Thoracic aorta (tissue), 2 donors: ENCODE measurements around the gene RHEB. TPM values are rescaled to one million over a fixed set of nuclear protein-coding genes. Genes with fewer than 3 reads are reported as not detected.

Experiments used
- ATAC-seq: fragments of 150-250 bp; one replicate; pipeline ENCODE4 v1.8.0; 2017; ENCODE audit warnings: low read depth; ENCODE audit not compliant: insufficient number of reproducible peaks, low FRiP score
- DNase-seq: peaks from one replicate; pipeline ENCODE4 v3.0.0-alpha.2; 2020; ENCODE audit warnings: low spot score
- H3K27ac ChIP-seq, 2 donors: fragments of 200-600 bp; sonication (generic); 1 replicate in 1 of 2; 2 replicates in 1 of 2; pipeline ENCODE4 v1.5.1; 2016; ENCODE audit warnings: mild to moderate bottlenecking in 2 of 2, moderate library complexity in 2 of 2
- H3K27me3 ChIP-seq: fragments of 200-600 bp; sonication (generic); replicated peaks from 2 replicates; pipeline ENCODE4 v1.6.0; 2016; ENCODE audit warnings: mild to moderate bottlenecking; ENCODE audit not compliant: insufficient read depth
- H3K36me3 ChIP-seq: fragments of 200-600 bp; sonication (generic); one replicate; pipeline ENCODE4 v1.5.1; 2016
- H3K4me1 ChIP-seq, 2 donors: fragments of 200-600 bp; sonication (generic); 1 replicate in 1 of 2; 2 replicates in 1 of 2; pipeline versions ENCODE4 v1.5.1 to v1.6.0; 2016; ENCODE audit warnings: low read depth in 2 of 2, mild to moderate bottlenecking in 1 of 2; ENCODE audit not compliant: control insufficient read depth in 1 of 2
- H3K4me3 ChIP-seq: fragments of 200-600 bp; sonication (generic); 2 replicates; pipeline ENCODE4 v1.5.1; 2016; ENCODE audit warnings: mild to moderate bottlenecking
- H3K9me3 ChIP-seq: fragments of 200-600 bp; sonication (generic); 2 replicates; pipeline ENCODE4 v1.5.1; 2016
- CTCF ChIP-seq: fragments of 200-600 bp; sonication (generic); IDR thresholded peaks from one replicate; pipeline ENCODE4 v1.5.1; 2019; ENCODE audit warnings: antibody characterized with exemption
- total RNA-seq, 2 donors: library from RNA; depleted of rRNA; stranded (reverse); fragments of >200 nt; gene quantifications; one replicate each; pipeline versions ENCODE4 v1.1.0 to v1.2.3, GENCODE V29; 2016

Gene RHEB
- total RNA-seq, 2 donors from 2014 or later = 88.9 to 102 TPM

GRCh38 chr7:151434549-151434948 lies 85.1 kb downstream of the RHEB start:
- ATAC-seq (no peak), DNase-seq (no peak)
- H3K4me3 ChIP-seq = no peak overlapping the region
- H3K9me3 ChIP-seq = no peaks in the 10 kb centered on the region
- peaks cover 23 to 40% of the 10 kb centered on the region in 2 donors for H3K4me1 ChIP-seq
- H3K27ac ChIP-seq = no peak overlapping the region
- no peaks in the 10 kb centered on the region for H3K36me3 ChIP-seq
- TF ChIP-seq CTCF = no peak
- no peaks in the 10 kb centered on the region for H3K27me3 ChIP-seq

- DNase-seq = no peak
- no peak for TF ChIP-seq CTCF
- no peak overlapping the region for H3K27ac ChIP-seq
These were observed 85.8 kb downstream of the RHEB start for GRCh38 chr7:151433721-151434400.

GRCh38 chr7:151432658-151433521 lies 86.8 kb downstream of the RHEB start:
- Histone ChIP-seq H3K4me3 (no peak overlapping the region), H3K9me3 (no peaks in the 10 kb centered on the region), H3K4me1 (peaks cover 28 to 54% of the 10 kb centered on the region in 2 donors), H3K36me3 (no peaks in the 10 kb centered on the region), H3K27me3 (no peaks in the 10 kb centered on the region), H3K27ac (no peak overlapping the region)
- TF ChIP-seq CTCF = no peak
- DNase-seq (no peak), ATAC-seq (no peak)

More at GRCh38 chr7:151433721-151434400, 85.8 kb downstream of the RHEB start:
- Histone ChIP-seq H3K36me3 (no peaks in the 10 kb centered on the region), H3K27me3 (no peaks in the 10 kb centered on the region), H3K4me1 (peaks cover 23 to 45% of the 10 kb centered on the region in 2 donors), H3K9me3 (no peaks in the 10 kb centered on the region), H3K4me3 (no peak overlapping the region)
- no peak for ATAC-seq

- Histone ChIP-seq H3K4me1 (peaks cover 29 to 54% of the 10 kb centered on the region in 2 donors), H3K9me3 (no peaks in the 10 kb centered on the region), H3K4me3 (no peak overlapping the region), H3K27ac (no peak overlapping the region), H3K27me3 (no peaks in the 10 kb centered on the region), H3K36me3 (no peaks in the 10 kb centered on the region)
- no peak for DNase-seq
- ATAC-seq = no peak
- TF ChIP-seq CTCF = no peak
These were observed 87.9 kb downstream of the RHEB start for GRCh38 chr7:151431768-151432311.

- H3K27me3 ChIP-seq = no peaks in the 10 kb centered on the region
- no peaks in the 10 kb centered on the region for H3K9me3 ChIP-seq
- H3K4me1 ChIP-seq = peaks cover 26 to 54% of the 10 kb centered on the region in 2 donors
- ATAC-seq (no peak), DNase-seq (no peak)
- TF ChIP-seq CTCF = no peak
- H3K27ac ChIP-seq = no peak overlapping the region
- H3K36me3 ChIP-seq = no peaks in the 10 kb centered on the region
- H3K4me3 ChIP-seq = no peak overlapping the region
These were observed 88.4 kb downstream of the RHEB start for GRCh38 chr7:151431281-151431767.
